GM21367 (cell line): ENCODE results near the gene CCDC63.
A peak's percentile ranks its signal among the peaks of the same experiment; 100 is the strongest.

Source experiments
- ATAC-seq: cut with Tn5 transposase; IDR thresholded peaks from one replicate; pipeline ENCODE4 v1.9.1; 2021; ENCODE audit not compliant: unreplicated experiment

CCDC63 gene

GRCh38 chr12:110880651-110881050 is 33.9 kb downstream of the CCDC63 start:
- ATAC-seq: no peak

GRCh38 chr12:110883251-110883650 is 36.5 kb downstream of the CCDC63 start:
- ATAC-seq: no peak

- no peak for ATAC-seq
These were observed 38.5 kb downstream of the CCDC63 start for GRCh38 chr12:110885152-110885840.

GRCh38 chr12:110888256-110888991 is 41.6 kb downstream of the CCDC63 start:
- no peak for ATAC-seq

GRCh38 chr12:110889361-110889760 is 42.6 kb downstream of the CCDC63 start:
- no peak for ATAC-seq

GRCh38 chr12:110893956-110894355 is 47.2 kb downstream of the CCDC63 start:
- no peak for ATAC-seq

- no peak for ATAC-seq
These were observed 49.8 kb downstream of the CCDC63 start for GRCh38 chr12:110896559-110896958.

GRCh38 chr12:110901401-110901800 is 54.6 kb downstream of the CCDC63 start:
- ATAC-seq: no peak

GRCh38 chr12:110903511-110903910 is 56.7 kb downstream of the CCDC63 start:
- no peak for ATAC-seq

GRCh38 chr12:110906083-110906482 is 59.3 kb downstream of the CCDC63 start:
- ATAC-seq: no peak

- ATAC-seq: no peak
These were observed 59.7 kb downstream of the CCDC63 start for GRCh38 chr12:110906516-110906915.

GRCh38 chr12:110906985-110907384 is 60.2 kb downstream of the CCDC63 start:
- no peak for ATAC-seq

- ATAC-seq: no peak
These were observed 60.8 kb downstream of the CCDC63 start for GRCh38 chr12:110907583-110907982.

GRCh38 chr12:110908377-110909152 is 61.8 kb downstream of the CCDC63 start:
- no peak for ATAC-seq

GRCh38 chr12:110912263-110912662 is 65.5 kb downstream of the CCDC63 start:
- ATAC-seq: no peak

- peak; percentile 96 for ATAC-seq
These were observed 66.6 kb downstream of the CCDC63 start for GRCh38 chr12:110913119-110914056.

GRCh38 chr12:110916295-110916875 is 69.6 kb downstream of the CCDC63 start:
- no peak for ATAC-seq

GRCh38 chr12:110917467-110917866 is 70.7 kb downstream of the CCDC63 start:
- ATAC-seq: no peak

- no peak for ATAC-seq
These were observed 71.2 kb downstream of the CCDC63 start for GRCh38 chr12:110917961-110918360.

GRCh38 chr12:110919720-110920119 is 72.9 kb downstream of the CCDC63 start:
- ATAC-seq: no peak
